ENCODE measurements around the gene NT5DC3.
"Not testable (repeated sequence)": the region's sequence is repeated elsewhere in the genome, so short reads cannot be mapped to it uniquely, and the experiment has no call there.

Gene NT5DC3

DNA sequence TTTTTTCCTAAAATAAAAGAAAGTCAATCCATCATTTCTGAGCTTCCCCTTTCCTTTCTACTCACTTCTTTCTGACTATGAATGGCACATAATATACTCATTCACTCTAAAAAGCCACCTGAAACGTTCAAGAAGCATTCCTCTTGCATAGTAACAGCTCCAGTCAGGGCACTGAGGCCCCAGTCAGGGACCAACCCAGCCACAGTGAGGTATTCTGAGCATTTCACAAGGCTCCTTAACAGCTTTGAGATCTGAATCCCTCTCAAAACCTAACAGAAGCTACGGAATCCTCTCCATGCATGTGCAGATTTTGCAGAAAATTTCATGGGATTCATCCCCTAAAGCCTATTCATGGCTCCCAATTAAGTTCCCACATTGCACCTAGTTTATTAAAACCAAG lies 23.2 kb downstream of the NT5DC3 start:
- DNase-seq: no peak
- in situ Hi-C loops (cut with HindIII; ENCODE audit: low pct_ligation_motif_present, low pct_unique_long_range_greater_than_20kb, low sequenced_read_pairs): no loop called here

DNA sequence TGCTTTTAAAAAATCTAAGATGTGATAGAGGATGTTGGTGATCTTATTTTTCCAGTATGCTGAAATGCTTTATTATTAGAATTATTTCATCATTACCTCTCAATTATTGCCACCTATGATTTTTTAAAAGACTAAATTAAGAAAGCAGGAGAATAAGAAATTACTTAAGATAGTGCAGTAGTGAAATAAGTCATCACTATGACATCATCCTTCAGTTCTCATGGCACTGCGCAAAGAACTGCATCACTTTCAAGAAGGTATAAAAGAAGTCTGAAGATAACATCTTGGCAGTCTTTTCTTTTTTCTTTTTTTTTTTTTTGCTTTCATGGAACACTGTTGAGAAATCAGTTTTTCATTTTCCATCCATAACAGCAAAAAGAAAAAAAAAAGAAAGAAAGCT lies 24.4 kb downstream of the NT5DC3 start:
- no peak for DNase-seq
- in situ Hi-C loops (cut with HindIII; ENCODE audit: low pct_ligation_motif_present, low pct_unique_long_range_greater_than_20kb, low sequenced_read_pairs): no loop called here

DNA sequence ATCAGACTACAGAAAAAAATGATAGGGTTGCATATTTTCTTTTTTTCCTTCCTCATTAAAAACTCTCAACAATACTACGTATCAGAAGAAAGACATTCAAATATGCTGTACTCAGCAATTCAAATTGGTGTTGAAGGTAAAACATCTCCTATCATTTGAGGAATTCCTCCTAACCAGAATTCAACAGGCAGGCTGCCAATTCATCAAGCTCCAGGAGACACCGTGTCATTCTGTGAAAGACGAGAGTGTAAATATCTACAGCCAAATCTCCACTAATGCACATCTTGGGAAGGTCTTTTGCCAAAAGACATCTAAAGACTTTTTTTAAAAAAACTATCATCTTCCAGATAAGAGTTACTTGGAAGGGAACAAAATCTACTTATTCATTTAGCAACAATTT lies 26.6 kb downstream of the NT5DC3 start:
- no peak for DNase-seq
- in situ Hi-C loops (cut with HindIII; ENCODE audit: low pct_ligation_motif_present, low pct_unique_long_range_greater_than_20kb, low sequenced_read_pairs): no loop called here

DNA sequence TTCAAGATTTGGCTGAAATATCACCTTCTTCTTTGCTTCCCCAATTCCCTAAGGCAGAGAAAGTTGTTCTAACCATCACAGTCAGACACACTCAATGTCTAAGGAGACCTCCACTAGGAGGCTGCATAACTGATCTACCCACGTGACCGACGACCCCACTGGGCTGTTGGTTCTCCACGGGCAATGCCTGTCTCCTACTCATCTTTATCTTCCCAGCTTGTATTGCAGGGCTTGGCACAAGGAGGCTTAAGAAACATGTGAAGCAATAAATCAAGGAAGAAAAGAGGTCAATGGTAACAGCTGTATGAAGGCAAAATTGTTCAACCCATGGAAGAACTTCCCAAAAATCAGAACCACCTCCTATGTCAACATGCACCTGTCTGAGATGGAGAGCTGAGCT lies 27.1 kb downstream of the NT5DC3 start:
- in situ Hi-C loops (cut with HindIII; ENCODE audit: low pct_ligation_motif_present, low pct_unique_long_range_greater_than_20kb, low sequenced_read_pairs): no loop called here
- DNase-seq: no peak

DNA sequence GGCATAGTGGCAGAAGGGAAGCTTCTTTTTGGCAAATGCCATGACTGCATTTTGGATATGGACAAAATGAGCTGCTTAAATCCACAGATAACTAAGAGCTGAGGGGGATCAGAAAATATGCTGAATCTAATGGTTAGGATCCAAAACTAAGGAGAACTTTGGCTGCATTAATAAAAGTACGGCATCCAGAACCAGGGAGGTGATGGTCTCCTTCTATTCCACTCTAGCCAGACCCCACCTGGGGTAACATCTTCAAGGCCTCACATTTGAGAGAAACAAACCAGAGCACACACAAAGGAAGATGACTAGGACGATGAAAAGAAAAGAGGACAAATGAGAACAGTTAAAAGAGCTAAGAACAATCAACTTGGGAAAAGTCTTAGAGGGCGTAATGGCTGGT lies 27.6 kb downstream of the NT5DC3 start:
- in situ Hi-C loops (cut with HindIII; ENCODE audit: low pct_ligation_motif_present, low pct_unique_long_range_greater_than_20kb, low sequenced_read_pairs): no loop called here
- no peak for DNase-seq

DNA sequence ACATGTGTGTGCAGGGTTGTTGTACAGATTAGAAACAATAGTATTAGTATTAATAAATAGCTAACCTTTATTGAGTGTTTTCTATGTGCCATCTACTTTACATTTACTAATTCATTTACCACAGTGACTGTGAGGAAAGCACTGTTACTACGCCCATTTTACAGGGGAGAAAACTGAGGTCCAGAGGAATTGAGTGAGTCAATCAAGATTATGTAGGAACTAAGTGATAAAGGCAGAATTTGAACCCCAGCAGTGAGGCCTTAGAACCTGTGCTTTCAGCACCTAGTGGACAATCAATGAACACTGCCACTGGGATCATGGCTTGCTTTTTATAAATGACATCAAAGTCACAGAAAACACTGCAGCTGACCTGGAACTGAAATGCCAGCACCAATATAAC lies 28.2 kb downstream of the NT5DC3 start:
- in situ Hi-C loops (cut with HindIII; ENCODE audit: low pct_ligation_motif_present, low pct_unique_long_range_greater_than_20kb, low sequenced_read_pairs): no loop called here
- DNase-seq: no peak

DNA sequence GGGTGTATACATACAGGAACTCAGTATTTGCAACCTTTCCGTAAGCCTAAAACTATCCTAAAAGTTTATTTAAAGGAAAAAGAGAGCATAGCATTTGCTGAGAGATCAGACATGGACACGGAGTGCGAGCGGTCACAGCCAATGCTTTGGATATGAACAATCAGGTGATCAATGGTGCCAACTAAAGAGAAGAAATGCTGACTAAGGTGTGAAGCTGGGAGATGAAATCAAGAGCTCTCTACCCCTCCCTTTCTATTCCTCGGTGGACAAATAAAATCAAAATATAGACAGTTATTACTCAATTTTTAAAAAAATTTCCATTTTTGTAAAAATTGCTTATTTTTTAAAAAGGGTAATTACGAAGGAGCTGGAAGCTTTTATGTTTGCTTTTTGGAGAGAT lies 29.2 kb downstream of the NT5DC3 start:
- no peak for DNase-seq
- in situ Hi-C loops (cut with HindIII; ENCODE audit: low pct_ligation_motif_present, low pct_unique_long_range_greater_than_20kb, low sequenced_read_pairs): no loop called here

DNA sequence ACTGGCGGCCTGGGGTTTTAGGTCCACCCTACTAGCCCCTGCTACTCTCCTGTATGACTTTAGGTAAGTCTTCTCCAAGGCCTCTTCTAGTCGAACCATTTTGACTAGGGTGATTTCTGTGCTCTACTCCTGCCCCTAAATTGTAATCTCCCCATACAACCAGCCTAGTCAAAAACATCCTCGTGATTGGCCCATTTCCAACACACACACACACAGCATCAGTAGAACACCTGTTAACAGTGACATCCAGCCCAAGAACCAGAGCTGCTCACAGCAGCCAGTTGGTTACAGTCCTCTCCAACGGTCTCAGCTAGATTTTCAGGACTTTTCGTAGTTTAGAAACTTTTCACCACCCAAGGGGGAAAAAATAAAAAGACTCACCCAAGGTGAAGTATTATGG lies 30.9 kb downstream of the NT5DC3 start:
- DNase-seq: no peak
- in situ Hi-C loops (cut with HindIII; ENCODE audit: low pct_ligation_motif_present, low pct_unique_long_range_greater_than_20kb, low sequenced_read_pairs): no loop called here

DNA sequence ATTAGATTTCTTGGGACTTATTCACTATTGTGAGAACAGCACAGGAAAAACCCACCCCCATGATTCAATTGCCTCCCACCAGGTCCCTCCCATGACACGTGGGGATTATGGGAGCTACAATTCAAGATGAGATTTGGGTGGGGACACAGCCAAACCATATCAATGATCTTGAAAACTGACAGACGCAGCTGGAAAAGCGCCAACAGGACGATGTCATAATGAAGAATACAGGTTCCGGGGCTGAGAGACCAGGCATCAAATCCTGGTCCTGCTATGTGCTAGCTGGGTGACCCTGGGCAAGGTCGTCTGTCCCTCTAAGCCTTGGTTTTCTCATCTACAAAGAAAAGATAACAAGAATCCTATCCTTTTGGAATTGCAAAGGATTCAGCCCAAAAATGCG lies 31.4 kb downstream of the NT5DC3 start:
- DNase-seq; in situ Hi-C loops (cut with HindIII; ENCODE audit: low pct_ligation_motif_present, low pct_unique_long_range_greater_than_20kb, low sequenced_read_pairs): not testable (repeated sequence)

DNA sequence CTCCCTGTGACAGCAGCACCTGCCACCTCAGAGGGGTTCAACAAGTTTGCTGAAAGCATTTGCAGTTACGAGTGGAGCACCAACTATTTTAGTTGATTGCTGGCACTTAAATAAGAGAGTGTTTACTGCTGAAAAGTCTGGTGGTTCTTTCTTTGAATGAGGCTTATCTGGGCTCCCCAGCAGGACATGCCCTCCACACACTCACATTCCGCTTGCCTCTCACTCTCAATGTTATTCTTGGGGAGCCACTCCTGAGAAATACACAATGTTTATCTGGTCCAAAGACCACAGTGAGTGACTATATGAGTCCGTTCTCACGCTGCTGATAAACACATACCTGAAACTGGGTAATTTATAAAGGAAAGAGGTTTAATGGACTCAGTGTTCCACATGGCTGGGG lies 31.9 kb downstream of the NT5DC3 start:
- in situ Hi-C loops (cut with HindIII; ENCODE audit: low pct_ligation_motif_present, low pct_unique_long_range_greater_than_20kb, low sequenced_read_pairs): no loop called here

DNA sequence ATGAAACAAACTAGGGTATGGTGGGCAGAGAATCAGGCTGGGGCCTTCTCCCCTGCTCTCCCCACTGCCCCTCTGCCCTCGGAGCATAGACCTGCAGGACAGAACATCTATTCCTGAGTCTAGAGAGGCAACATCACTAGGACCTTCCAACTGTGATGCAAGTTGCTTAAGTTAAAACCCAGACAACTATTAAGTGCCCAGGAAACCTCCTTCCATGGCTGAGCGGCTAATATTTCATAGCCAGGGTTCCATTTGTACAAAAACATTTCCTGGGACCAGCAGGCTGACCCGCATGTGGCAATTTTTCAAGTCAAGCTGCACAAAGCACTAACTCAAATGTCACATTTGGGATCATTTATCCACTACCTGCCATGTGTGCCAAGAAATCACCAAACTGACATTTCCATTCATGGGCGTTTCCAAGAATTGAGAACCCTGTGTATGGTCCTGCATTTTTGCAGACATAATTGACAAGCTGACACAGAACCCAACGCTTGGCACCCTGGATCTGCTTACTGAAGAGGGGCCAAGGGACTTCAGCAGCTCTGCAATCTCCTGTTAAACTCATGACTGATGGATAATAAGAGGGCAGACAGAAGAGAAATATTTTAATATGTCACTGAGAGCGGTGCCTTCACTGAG lies 32.7 kb downstream of the NT5DC3 start:
- in situ Hi-C loops (cut with HindIII; ENCODE audit: low pct_ligation_motif_present, low pct_unique_long_range_greater_than_20kb, low sequenced_read_pairs): no loop called here
- no peak for DNase-seq

More for the DNA sequence above, 31.9 kb downstream of the NT5DC3 start:
- no peak for DNase-seq

DNA sequence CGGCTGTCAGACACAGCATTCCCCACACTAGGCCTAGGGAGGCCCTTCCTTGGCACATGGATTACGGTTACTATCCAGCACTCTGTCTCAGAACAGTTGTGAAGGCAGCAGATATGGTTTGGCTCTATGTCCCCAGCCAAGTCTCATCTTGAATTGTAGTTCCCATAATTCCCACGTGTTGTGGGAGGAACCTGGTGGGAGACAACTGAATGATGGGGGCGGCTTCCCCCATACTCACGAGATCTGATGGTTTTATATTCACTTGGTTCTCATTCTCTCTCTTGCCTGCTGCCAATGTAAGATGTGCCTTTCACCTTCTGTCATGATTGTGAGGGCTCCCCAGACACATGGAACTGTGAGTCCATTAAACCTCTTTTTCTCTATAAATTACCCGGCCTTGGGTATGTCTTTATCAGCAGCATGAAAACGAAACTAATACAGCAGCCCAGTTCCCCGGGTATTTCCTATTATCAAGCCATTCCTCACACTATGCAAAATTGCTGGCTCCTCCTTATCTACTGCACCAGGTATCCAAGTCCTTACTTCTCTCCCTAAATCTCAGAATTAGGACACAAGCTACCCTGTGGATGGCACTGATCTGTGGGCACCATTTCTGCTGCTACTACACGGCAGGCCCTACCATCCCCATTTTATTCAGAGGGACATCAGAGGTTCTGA lies 33.3 kb downstream of the NT5DC3 start:
- in situ Hi-C loops (cut with HindIII; ENCODE audit: low pct_ligation_motif_present, low pct_unique_long_range_greater_than_20kb, low sequenced_read_pairs): no loop called here
- no peak for DNase-seq

DNA sequence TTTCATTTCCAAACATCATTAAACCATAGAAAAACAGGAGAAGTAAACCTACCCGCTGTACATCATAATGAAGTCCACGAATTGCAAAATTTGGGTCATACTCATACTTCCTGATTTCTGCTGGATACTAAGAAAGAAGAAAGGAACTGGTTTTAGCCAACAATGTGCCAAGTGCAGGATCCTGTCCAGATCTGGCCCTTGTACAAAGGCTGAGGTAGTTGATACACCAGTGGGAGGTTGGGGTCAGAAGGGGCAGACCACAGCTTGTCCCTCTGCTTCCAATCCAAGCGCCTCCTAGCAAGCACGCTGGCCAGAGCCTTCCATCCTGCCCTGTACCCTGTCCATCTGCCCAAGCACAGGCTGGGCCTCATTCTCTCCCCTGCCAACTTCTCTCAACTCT lies 34.2 kb downstream of the NT5DC3 start:
- in situ Hi-C loops (cut with HindIII; ENCODE audit: low pct_ligation_motif_present, low pct_unique_long_range_greater_than_20kb, low sequenced_read_pairs): no loop called here

DNA sequence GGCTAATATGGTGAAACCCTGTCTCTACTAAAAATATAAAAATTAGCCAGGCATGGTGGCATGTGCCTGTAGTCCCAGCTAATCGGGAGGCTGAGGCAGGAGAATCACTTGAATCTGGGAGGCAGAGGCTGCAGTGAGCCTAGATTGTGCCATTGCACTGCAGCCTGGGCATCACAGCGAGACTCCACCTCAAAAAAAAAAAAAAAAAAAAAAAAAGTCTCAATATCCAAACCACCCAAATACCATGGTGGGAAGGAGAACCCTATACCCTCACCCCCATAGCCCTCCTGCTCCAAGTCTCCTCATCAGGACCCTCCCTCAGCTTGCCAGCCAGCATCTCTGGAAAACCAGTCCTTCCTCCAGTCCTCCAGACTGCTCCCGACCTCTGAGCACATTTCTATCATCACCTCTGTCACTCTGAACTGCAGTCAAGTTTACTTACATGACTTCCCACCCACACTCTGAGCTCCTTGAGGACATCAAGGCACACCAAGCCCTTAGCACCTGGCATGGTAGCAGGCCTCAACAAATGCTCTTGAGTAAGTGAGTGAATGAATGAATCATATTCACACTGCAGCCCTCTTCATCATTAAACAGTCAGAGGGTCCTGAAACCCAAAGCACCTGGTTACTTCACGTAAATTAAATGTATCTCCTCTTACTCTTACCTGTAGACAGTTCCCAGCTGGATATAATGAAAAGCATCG lies 35.2 kb downstream of the NT5DC3 start:
- in situ Hi-C loops (cut with HindIII; ENCODE audit: low pct_ligation_motif_present, low pct_unique_long_range_greater_than_20kb, low sequenced_read_pairs): no loop called here
- DNase-seq: no peak

More for the DNA sequence above, 34.2 kb downstream of the NT5DC3 start:
- DNase-seq: no peak

DNA sequence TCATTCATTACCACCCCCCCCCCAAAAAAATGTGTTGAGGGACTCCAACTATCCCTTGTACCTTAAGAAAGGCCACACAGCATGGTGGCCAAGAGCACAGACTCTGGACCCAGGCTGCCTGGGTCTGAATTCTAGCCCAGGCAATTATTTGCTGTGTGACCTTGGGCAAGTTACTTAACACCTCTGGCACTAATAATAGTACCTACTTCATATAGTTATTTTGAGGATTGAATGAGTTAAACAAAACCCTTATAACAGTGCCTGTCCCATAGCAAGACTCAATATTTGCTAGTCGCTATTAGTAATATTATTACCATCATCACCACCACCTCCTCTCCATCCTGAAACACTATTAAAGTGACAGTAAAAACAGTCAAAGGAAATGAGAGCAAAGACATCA lies 37.2 kb downstream of the NT5DC3 start:
- no peak for DNase-seq

DNA sequence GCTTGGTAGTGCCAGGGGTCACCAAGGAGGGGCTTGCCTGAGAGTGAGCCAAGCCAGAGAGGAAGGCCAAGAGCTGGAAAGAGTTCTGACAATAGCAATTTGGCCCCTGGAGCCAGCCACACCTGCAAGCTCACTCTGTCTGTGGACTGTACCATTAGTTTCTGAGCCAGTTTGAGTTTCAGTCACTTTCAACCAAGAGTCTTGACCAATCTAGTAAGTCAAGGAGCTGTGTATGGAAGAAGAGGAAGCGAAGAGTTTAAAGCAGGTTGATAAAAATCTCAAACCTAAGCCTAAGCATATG lies 38.5 kb downstream of the NT5DC3 start:
- in situ Hi-C loops (cut with HindIII; ENCODE audit: low pct_ligation_motif_present, low pct_unique_long_range_greater_than_20kb, low sequenced_read_pairs): no loop called here
- DNase-seq: no peak

More for the DNA sequence above, 37.2 kb downstream of the NT5DC3 start:
- in situ Hi-C loops (cut with HindIII; ENCODE audit: low pct_ligation_motif_present, low pct_unique_long_range_greater_than_20kb, low sequenced_read_pairs): no loop called here

DNA sequence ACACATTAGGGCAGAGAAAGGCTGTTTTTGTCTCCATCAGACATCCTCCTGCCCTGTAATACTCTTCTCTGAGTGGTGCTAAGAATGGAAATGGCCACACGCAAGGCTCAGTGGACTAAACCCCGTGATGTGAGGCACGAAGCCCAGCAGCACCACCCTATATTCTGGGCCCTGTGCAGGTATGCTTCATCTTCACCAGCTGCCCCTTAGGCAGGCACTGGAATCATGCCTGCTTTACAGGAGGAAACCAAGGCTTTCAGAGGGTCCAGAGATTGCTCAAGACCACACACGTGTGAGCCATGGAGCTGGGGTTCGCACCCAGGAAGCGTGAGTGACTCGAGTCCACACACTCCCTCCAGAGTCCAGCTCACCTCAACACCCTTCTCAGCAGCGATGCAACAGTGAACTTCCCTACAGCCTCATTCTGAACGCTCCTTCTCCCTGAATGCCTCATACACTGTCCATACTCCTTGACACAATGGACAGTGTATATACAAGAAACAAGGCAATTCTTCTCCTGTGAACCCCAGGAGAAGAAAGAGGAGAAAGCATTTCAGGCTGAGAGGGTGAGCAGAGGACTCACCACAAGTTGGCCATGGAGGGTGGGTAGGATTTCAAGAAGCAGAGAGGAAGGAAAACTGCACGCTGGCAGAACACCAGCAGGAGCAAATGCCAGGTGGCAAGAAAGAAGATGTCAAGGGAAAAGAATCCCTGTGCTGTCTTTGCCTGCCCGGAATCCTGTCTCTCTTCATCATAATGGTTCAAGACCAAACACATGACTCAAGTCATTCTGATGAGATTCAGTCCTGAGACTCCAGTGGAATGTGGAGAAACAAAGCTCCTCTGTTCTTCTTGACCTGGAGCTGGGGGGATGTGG lies 39.1 kb downstream of the NT5DC3 start:
- no peak for DNase-seq
- in situ Hi-C loops (cut with HindIII; ENCODE audit: low pct_ligation_motif_present, low pct_unique_long_range_greater_than_20kb, low sequenced_read_pairs): no loop called here

DNA sequence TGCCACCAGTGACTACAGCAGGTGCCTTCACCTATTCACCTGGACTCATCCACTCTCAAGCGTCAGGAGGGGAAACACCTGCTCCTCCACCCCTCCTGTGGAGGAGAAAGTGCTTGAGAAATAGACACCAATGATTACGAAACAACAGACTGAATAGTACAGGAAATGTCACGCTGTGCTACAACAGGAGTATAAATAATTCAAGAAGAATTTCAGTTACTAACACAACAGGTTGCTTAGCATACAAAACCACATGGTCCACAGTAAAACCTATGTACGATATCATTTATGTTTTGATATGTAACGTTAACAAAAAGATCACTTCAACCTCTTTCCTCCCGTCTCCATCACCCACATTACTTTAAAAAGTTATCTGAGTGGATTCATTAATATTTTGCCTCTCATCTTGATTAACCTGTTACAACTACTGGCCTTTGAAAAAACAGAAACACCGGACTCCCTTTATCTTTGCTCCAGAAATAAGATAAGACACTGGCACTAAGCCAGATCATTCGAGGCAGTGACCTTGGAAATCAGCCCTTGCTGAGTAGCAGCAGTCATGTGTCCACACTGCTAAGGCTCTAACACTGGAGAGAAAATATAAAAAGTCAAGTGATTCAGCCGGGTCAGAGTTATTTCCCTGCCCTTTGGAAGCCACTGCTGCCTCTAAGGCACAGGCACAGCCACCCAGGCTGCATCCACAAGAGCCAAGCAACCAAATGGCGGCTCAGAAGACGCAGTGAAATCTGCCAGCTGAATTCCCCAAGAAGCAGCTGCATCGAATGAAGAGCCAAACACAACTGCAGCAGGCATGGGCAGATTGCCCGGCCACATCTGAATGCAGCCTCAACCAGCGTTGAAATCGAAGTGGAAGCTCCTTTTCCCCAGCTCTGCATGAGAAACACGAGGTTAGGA lies 40.9 kb downstream of the NT5DC3 start:
- DNase-seq: no peak
- in situ Hi-C loops (cut with HindIII; ENCODE audit: low pct_ligation_motif_present, low pct_unique_long_range_greater_than_20kb, low sequenced_read_pairs): no loop called here

Data from ACHN (cell line).